ENCODE data around the gene NFKBIA.
"Not testable (repeated sequence)": the region's sequence is repeated elsewhere in the genome, so short reads cannot be mapped to it uniquely, and the experiment has no call there.

The NFKBIA gene

DNA sequence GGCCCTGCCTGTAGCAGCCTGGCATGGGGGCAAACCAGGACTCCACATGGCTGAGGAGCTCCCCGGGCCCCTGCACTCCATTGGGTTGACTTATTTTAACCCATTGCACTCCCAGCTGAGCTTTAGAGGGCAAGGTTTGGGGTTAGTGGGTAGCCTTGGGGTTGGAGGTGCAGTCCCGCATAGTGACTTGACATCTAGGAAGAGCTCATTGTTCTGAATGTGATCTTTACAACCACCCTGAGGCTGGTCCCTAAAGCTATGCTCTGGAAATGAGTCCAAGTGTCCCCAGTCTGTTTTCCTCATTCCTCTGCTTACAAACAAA is 36.4 kb downstream of the NFKBIA start:
- no peak for DNase-seq (ENCODE audit: low spot score)

GRCh38 chr14:35367056-35367372 is 37.5 kb downstream of the NFKBIA start:
- no peak for DNase-seq (ENCODE audit: low spot score)

DNA sequence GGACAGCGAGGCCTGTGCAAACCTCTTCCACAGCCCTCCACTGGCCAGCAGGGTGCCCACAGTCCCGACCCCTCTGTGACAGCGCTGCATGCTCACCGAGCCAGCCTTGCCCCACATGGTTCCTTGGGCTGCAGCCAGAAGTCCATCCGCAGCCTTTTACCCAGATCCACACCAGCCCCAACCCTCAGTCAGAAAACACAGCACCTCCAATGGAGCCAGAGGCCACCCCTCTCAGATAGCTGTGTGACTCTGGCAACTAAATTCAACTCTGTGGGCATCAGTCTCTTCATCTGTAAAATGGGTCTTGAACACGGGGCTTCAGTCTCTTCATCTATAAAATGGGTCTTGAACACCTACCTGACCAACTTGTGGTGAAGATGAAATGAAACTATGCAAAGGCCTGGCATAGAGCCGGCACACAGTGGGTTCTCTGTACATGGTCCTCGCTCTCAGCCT is 38.0 kb downstream of the NFKBIA start:
- no peak for DNase-seq (ENCODE audit: low spot score)

DNA sequence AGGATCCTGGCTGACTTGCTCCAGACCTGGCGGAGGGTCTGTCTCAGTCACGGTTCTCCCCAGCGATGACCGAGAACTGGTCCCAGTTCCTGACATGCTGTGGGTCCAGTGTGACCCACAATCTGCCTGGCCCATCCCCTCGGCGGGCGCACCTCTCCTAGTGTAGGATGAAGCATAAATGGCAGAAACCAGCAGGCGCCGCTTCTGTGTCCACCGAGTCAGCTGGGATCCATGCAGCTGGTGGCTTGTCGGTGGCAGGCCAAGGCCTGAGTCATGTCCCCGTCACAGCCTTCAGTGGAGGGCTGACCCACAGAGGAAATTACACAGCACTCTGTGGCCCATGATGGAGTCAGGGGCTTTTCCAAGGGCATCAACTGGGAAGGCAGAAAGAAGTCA is 38.5 kb downstream of the NFKBIA start:
- DNase-seq (ENCODE audit: low spot score), result no peak

- DNase-seq (ENCODE audit: low spot score), result no peak
Observed at GRCh38 chr14:35365130-35366055, 39.2 kb downstream of the NFKBIA start.

GRCh38 chr14:35362911-35363374 is 41.6 kb downstream of the NFKBIA start:
- no peak for DNase-seq (ENCODE audit: low spot score)

- no peak for DNase-seq (ENCODE audit: low spot score)
Observed at GRCh38 chr14:35362450-35362849, 42.1 kb downstream of the NFKBIA start.

- no peak for DNase-seq (ENCODE audit: low spot score)
Observed at GRCh38 chr14:35361141-35361480, 43.4 kb downstream of the NFKBIA start.

- not testable (repeated sequence) for DNase-seq (ENCODE audit: low spot score)
Observed at GRCh38 chr14:35359655-35360054, 44.9 kb downstream of the NFKBIA start.

DNA sequence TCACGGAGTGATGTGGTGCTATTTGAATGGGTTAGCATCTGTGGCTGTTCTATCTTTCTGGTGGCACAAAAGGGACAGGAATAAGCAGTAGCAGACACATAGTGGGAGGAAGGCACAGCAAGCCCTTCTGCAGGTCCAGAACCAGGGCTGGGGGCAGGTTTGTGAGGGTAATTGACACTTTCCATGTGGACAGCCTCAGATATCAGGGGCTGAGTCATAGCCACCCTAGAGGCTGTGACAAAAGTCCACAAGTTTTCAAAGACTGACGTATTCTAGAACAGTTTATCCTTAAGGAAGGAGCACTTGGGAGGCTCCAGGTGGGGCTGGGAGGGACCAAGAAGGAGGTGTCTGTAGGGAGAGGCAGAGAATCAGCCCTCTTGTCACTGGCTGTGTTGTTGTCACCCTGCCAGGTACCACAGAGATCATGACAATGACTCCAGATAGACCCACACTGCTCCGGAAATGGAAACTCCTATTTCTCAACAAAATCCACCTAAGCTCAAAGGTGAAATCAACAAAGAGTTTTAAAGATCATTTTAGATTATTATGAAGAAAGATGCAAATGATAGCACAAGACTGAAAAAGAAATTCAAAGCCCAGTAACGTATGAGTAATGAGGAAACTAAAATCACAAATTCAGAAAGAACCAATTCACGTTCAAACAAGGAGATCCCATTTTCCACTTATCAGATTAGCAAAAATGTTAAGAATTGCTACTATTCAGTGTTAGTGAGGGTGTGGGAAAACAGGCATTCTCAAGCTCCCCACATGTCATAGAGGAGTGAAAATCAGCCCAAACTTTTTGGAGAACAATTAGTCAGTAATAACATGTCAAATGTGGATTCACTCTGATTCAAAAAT is 48.3 kb downstream of the NFKBIA start:
- no peak for DNase-seq (ENCODE audit: low spot score)

DNA sequence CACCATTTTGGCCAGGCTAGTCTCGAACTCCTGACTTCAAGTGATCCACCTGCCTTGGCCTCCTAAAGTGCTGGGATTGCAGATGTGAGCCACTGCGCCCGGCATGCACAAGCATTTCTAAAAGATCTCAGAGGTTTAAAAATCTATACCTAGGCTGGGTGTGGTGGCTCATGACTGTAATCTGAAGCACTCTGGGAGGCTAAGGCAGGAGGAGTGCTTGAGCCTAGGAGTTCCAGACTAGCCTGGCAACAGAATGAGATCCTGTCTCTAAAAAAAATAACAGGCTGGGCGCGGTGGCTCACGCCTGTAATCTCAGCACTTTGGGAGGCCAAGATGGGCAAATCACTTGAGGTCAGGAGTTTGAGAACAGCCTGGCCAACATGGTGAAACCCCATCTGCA is 49.3 kb downstream of the NFKBIA start:
- not testable (repeated sequence) for DNase-seq (ENCODE audit: low spot score)

- DNase-seq (ENCODE audit: low spot score), result no peak
Observed at GRCh38 chr14:35353409-35354172, 51.0 kb downstream of the NFKBIA start.

- no peak for DNase-seq (ENCODE audit: low spot score)
Observed at GRCh38 chr14:35352274-35353233, 52.0 kb downstream of the NFKBIA start.

GRCh38 chr14:35351897-35352273 is 52.7 kb downstream of the NFKBIA start:
- no peak for DNase-seq (ENCODE audit: low spot score)

All from D341Med (cell line).